ENCODE results near the gene NDC1. TPM values are rescaled to one million over a fixed set of nuclear protein-coding genes. Genes with fewer than 3 reads are reported as not detected.

Gene NDC1
- total and polyA plus RNA-seq, 7 experiments from 2014 or later = 6.9 to 20.2 (median 10.8) TPM

- CTCF ChIA-PET = no interaction called here
- POLR2A ChIA-PET = interaction anchor here (0.8 to 1.3 kb wide), 2 partner anchors 93 to 110 kb away, joined by 3 to 5 read pairs; partner anchors contain the start of genes IFT25 and LRRC42
- H3K4me1 ChIP-seq (ENCODE audit: control insufficient read depth in 2 of 2, insufficient read depth in 2 of 2, low read length in 2 of 2) = no peaks in the 10 kb centered on the region
- no peak overlapping the region for H3K4me3 Mint-ChIP-seq
- H3K9me3 Mint-ChIP-seq = no peaks in the 10 kb centered on the region
- H3K27me3 Mint-ChIP-seq = no peaks in the 10 kb centered on the region
- peaks cover 0 to 9% (median 0%) of the 10 kb centered on the region in 3 experiments for H3K36me3 ChIP-seq (ENCODE audit: control insufficient read depth in 2 of 3, insufficient read depth in 3 of 3, low read length in 3 of 3)
- H3K4me3 ChIP-seq (ENCODE audit: low read length) = no peak overlapping the region
- intact Hi-C loops (cut with micrococcal nuclease) = loop anchor here (5.0 to 10.0 kb wide), 8 partner anchors 369 to 1781 kb away; partner anchors contain the start of genes BTF3L4 (in 1 of the 2), CPT2 (in 1 of the 2), CYB5RL (in 1 of the 2) and LRP8 (in 1 of the 2)
- ATAC-seq (no peak), DNase-seq (no peak)
- H3K36me3 Mint-ChIP-seq = peaks cover 0 to 8% (median 6%) of the 10 kb centered on the region in 5 donors
- H3K27ac ChIP-seq (ENCODE audit: low read depth, low read length) = no peak overlapping the region
- H3K27ac Mint-ChIP-seq = peak overlapping the region in 1 of 9 donors; percentile 51
- no peaks in the 10 kb centered on the region for H3K27me3 ChIP-seq (ENCODE audit: control insufficient read depth in 2 of 2, insufficient read depth in 2 of 2, low read length in 2 of 2)
- peaks cover 10 to 48% (median 33%) of the 10 kb centered on the region in 7 donors for H3K4me1 Mint-ChIP-seq
- H3K9me3 ChIP-seq (ENCODE audit: control insufficient read depth in 2 of 3, low read length in 3 of 3) = no peaks in the 10 kb centered on the region
Measured at GRCh38 chr1:53835491-53835890, 2.6 kb downstream of the NDC1 start.

DNA sequence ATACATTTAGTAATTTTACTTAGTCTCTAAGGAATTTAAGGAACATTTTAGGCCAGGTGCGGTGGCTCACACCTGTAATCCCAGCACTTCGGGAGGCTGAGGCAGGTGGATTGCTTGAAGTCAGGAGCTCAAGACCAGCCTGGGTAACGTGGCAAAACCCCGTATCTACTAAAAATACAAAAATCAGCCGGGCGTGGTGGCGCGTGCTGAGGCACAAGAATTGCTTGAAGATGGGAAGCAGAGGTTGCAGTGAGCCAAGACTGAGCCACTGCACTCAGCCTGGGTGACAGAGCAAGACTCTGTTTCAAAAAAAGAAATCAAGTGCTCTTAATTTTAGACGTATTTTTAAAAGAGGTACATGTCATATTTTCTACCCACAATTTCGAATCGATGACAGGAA lies 3.3 kb downstream of the NDC1 start:
- H3K27ac Mint-ChIP-seq = no peak overlapping the region
- intact Hi-C loops (cut with micrococcal nuclease) = loop anchor here (5.0 to 10.0 kb wide), 8 partner anchors 370 to 1780 kb away; partner anchors contain the start of genes BTF3L4 (in 1 of the 2), CPT2 (in 1 of the 2), CYB5RL (in 1 of the 2) and LRP8 (in 1 of the 2)
- POLR2A ChIA-PET = no interaction called here
- CTCF ChIA-PET = no interaction called here
- Histone ChIP-seq H3K4me3 (ENCODE audit: low read length) (no peak overlapping the region), H3K4me1 (ENCODE audit: control insufficient read depth in 2 of 2, insufficient read depth in 2 of 2, low read length in 2 of 2) (no peaks in the 10 kb centered on the region), H3K9me3 (ENCODE audit: control insufficient read depth in 2 of 3, low read length in 3 of 3) (no peaks in the 10 kb centered on the region), H3K27ac (ENCODE audit: low read depth, low read length) (no peak overlapping the region), H3K27me3 (ENCODE audit: control insufficient read depth in 2 of 2, insufficient read depth in 2 of 2, low read length in 2 of 2) (no peaks in the 10 kb centered on the region), H3K36me3 (ENCODE audit: control insufficient read depth in 2 of 3, insufficient read depth in 3 of 3, low read length in 3 of 3) (peaks cover 0 to 9% (median 0%) of the 10 kb centered on the region in 3 experiments)
- peak overlapping the region in 1 of 10 donors; percentile 53 for H3K4me3 Mint-ChIP-seq
- ATAC-seq (no peak), DNase-seq (no peak)
- H3K4me1 Mint-ChIP-seq = peaks cover 10 to 48% (median 33%) of the 10 kb centered on the region in 7 donors
- no peaks in the 10 kb centered on the region for H3K9me3 Mint-ChIP-seq
- H3K27me3 Mint-ChIP-seq = no peaks in the 10 kb centered on the region
- peaks cover 0 to 8% (median 6%) of the 10 kb centered on the region in 5 donors for H3K36me3 Mint-ChIP-seq

GRCh38 chr1:53833393-53833792 lies 4.7 kb downstream of the NDC1 start:
- Mint-ChIP-seq H3K27ac (no peak overlapping the region), H3K4me3 (no peak overlapping the region), H3K36me3 (peaks cover 0 to 17% (median 9%) of the 10 kb centered on the region in 5 donors), H3K4me1 (peaks cover 10 to 42% (median 27%) of the 10 kb centered on the region in 7 donors), H3K27me3 (no peaks in the 10 kb centered on the region), H3K9me3 (no peaks in the 10 kb centered on the region)
- Histone ChIP-seq H3K27me3 (ENCODE audit: control insufficient read depth in 2 of 2, insufficient read depth in 2 of 2, low read length in 2 of 2) (no peaks in the 10 kb centered on the region), H3K4me1 (ENCODE audit: control insufficient read depth in 2 of 2, insufficient read depth in 2 of 2, low read length in 2 of 2) (no peaks in the 10 kb centered on the region), H3K27ac (ENCODE audit: low read depth, low read length) (no peak overlapping the region), H3K9me3 (ENCODE audit: control insufficient read depth in 2 of 3, low read length in 3 of 3) (no peaks in the 10 kb centered on the region), H3K36me3 (ENCODE audit: control insufficient read depth in 2 of 3, insufficient read depth in 3 of 3, low read length in 3 of 3) (peaks cover 0 to 17% (median 0%) of the 10 kb centered on the region in 3 experiments), H3K4me3 (ENCODE audit: low read length) (no peak overlapping the region)
- intact Hi-C loops (cut with micrococcal nuclease) = loop anchor here (10.0 kb wide), 3 partner anchors 371 to 1779 kb away; partner anchors contain the start of genes BTF3L4 (in 1 of the 2), CYB5RL (in 1 of the 2), LRP8 (in 1 of the 2) and MRPL37 (in 1 of the 2)
- CTCF ChIA-PET = no interaction called here
- POLR2A ChIA-PET = interaction anchor here (0.6 kb wide), 1 partner anchor 629 kb away, joined by 3 read pairs; no protein-coding TSS in a partner anchor
- no peak for DNase-seq
- no peak for ATAC-seq

- DNase-seq (no peak), ATAC-seq (no peak)
- Histone ChIP-seq H3K27ac (ENCODE audit: low read depth, low read length) (no peak overlapping the region), H3K27me3 (ENCODE audit: control insufficient read depth in 2 of 2, insufficient read depth in 2 of 2, low read length in 2 of 2) (no peaks in the 10 kb centered on the region), H3K36me3 (ENCODE audit: control insufficient read depth in 2 of 3, insufficient read depth in 3 of 3, low read length in 3 of 3) (peaks cover 0 to 52% (median 6%) of the 10 kb centered on the region in 3 experiments), H3K4me1 (ENCODE audit: control insufficient read depth in 2 of 2, insufficient read depth in 2 of 2, low read length in 2 of 2) (no peaks in the 10 kb centered on the region), H3K4me3 (ENCODE audit: low read length) (no peak overlapping the region), H3K9me3 (ENCODE audit: control insufficient read depth in 2 of 3, low read length in 3 of 3) (no peaks in the 10 kb centered on the region)
- H3K4me1 Mint-ChIP-seq = peaks cover 0 to 9% (median 0%) of the 10 kb centered on the region in 7 donors
- H3K27me3 Mint-ChIP-seq = no peaks in the 10 kb centered on the region
- POLR2A ChIA-PET = no interaction called here
- H3K9me3 Mint-ChIP-seq = no peaks in the 10 kb centered on the region
- intact Hi-C loops (cut with micrococcal nuclease) = no loop called here
- peaks cover 4 to 51% (median 20%) of the 10 kb centered on the region in 5 donors for H3K36me3 Mint-ChIP-seq
- no peak overlapping the region for H3K27ac Mint-ChIP-seq
- no peak overlapping the region for H3K4me3 Mint-ChIP-seq
- CTCF ChIA-PET = no interaction called here
Measured at GRCh38 chr1:53826367-53826766, 11.7 kb downstream of the NDC1 start.

DNA sequence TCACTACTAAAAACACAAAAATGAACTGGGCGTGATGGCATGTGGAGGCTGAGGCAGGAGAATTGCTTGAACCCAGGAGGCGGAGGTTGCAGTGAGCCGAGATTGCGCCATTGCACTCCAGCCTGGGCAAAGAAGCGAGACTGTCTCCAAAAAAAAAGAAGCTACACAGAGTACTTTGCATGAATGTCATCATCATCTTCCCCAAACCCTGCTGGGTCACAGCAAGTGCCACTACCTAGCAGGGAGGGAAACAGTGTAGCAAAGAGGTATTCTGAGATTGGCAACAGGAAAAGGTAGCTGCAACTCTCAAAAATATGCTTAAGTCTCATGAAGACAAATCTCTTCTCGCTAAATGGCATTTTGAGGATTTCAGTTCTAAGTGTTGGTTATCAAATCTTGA lies 12.8 kb downstream of the NDC1 start:
- Mint-ChIP-seq H3K9me3 (no peaks in the 10 kb centered on the region), H3K27ac (peak overlapping the region in 1 of 9 donors; percentile 7)
- POLR2A ChIA-PET = no interaction called here

GRCh38 chr1:53822931-53823330 lies 15.2 kb downstream of the NDC1 start:
- no peak for ATAC-seq
- peaks cover 0 to 43% (median 6%) of the 10 kb centered on the region in 3 experiments for H3K36me3 ChIP-seq (ENCODE audit: control insufficient read depth in 2 of 3, insufficient read depth in 3 of 3, low read length in 3 of 3)
- H3K4me3 ChIP-seq (ENCODE audit: low read length) = no peak overlapping the region
- no peaks in the 10 kb centered on the region for H3K27me3 ChIP-seq (ENCODE audit: control insufficient read depth in 2 of 2, insufficient read depth in 2 of 2, low read length in 2 of 2)
- no peak overlapping the region for H3K4me3 Mint-ChIP-seq
- H3K4me1 Mint-ChIP-seq = peaks cover 0 to 7% (median 0%) of the 10 kb centered on the region in 7 donors
- intact Hi-C loops (cut with micrococcal nuclease) = no loop called here
- H3K36me3 Mint-ChIP-seq = peaks cover 4 to 58% (median 31%) of the 10 kb centered on the region in 5 donors
- H3K9me3 ChIP-seq (ENCODE audit: control insufficient read depth in 2 of 3, low read length in 3 of 3) = no peaks in the 10 kb centered on the region
- no peaks in the 10 kb centered on the region for H3K27me3 Mint-ChIP-seq
- H3K27ac Mint-ChIP-seq = peak overlapping the region in 1 of 9 donors; percentile 1
- CTCF ChIA-PET = interaction anchor here (1.7 kb wide), 1 partner anchor 38 kb away, joined by 4 read pairs; no protein-coding TSS in a partner anchor
- H3K4me1 ChIP-seq (ENCODE audit: control insufficient read depth in 2 of 2, insufficient read depth in 2 of 2, low read length in 2 of 2) = no peaks in the 10 kb centered on the region
- no peaks in the 10 kb centered on the region for H3K9me3 Mint-ChIP-seq
- DNase-seq = no peak
- no peak overlapping the region for H3K27ac ChIP-seq (ENCODE audit: low read depth, low read length)
- POLR2A ChIA-PET = no interaction called here

More for the DNA sequence above, 12.8 kb downstream of the NDC1 start:
- H3K4me3 ChIP-seq (ENCODE audit: low read length) = no peak overlapping the region
- Mint-ChIP-seq H3K4me3 (no peak overlapping the region), H3K27me3 (no peaks in the 10 kb centered on the region), H3K36me3 (peaks cover 4 to 51% (median 24%) of the 10 kb centered on the region in 5 donors), H3K4me1 (peaks cover 0 to 9% (median 0%) of the 10 kb centered on the region in 7 donors)
- H3K9me3 ChIP-seq (ENCODE audit: control insufficient read depth in 2 of 3, low read length in 3 of 3) = no peaks in the 10 kb centered on the region
- ATAC-seq (no peak), DNase-seq (no peak)
- no peak overlapping the region for H3K27ac ChIP-seq (ENCODE audit: low read depth, low read length)
- H3K36me3 ChIP-seq (ENCODE audit: control insufficient read depth in 2 of 3, insufficient read depth in 3 of 3, low read length in 3 of 3) = peaks cover 0 to 52% (median 6%) of the 10 kb centered on the region in 3 experiments
- no peaks in the 10 kb centered on the region for H3K4me1 ChIP-seq (ENCODE audit: control insufficient read depth in 2 of 2, insufficient read depth in 2 of 2, low read length in 2 of 2)
- no peaks in the 10 kb centered on the region for H3K27me3 ChIP-seq (ENCODE audit: control insufficient read depth in 2 of 2, insufficient read depth in 2 of 2, low read length in 2 of 2)
- intact Hi-C loops (cut with micrococcal nuclease) = no loop called here
- CTCF ChIA-PET = interaction anchor here (0.6 kb wide), 1 partner anchor 11 kb away, joined by 3 read pairs; no protein-coding TSS in a partner anchor

Measured in naive thymus-derived CD4-positive, alpha-beta T cell (primary cell).